Measurements from ENCODE around the gene ST14.

DNA sequence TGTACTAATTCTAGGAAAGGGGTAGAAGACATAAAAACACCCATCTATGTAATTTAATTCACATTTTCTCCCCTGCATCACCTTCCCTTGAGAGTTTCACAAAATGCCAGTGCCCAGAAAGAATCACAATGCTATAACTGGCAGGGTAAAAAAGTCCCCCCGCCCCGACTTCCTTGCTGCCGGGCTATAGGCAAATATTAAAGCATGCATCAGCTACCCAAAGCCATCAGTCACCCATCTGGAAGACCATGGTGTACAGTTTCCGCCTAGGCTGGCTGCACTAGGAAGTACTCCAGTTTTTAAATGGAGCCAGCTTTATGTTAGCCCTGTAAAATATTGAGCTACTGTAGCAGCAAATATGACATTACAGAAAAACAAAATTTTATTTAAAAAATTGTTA lies 67.8 kb downstream of the ST14 start:
- TF ChIP-seq, protein P1, sequence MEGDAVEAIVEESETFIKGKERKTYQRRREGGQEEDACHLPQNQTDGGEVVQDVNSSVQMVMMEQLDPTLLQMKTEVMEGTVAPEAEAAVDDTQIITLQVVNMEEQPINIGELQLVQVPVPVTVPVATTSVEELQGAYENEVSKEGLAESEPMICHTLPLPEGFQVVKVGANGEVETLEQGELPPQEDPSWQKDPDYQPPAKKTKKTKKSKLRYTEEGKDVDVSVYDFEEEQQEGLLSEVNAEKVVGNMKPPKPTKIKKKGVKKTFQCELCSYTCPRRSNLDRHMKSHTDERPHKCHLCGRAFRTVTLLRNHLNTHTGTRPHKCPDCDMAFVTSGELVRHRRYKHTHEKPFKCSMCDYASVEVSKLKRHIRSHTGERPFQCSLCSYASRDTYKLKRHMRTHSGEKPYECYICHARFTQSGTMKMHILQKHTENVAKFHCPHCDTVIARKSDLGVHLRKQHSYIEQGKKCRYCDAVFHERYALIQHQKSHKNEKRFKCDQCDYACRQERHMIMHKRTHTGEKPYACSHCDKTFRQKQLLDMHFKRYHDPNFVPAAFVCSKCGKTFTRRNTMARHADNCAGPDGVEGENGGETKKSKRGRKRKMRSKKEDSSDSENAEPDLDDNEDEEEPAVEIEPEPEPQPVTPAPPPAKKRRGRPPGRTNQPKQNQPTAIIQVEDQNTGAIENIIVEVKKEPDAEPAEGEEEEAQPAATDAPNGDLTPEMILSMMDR (IDR thresholded peaks at IDR 0.05) = no peak
- TF ChIP-seq POLR2A (IDR thresholded peaks at IDR 0.05) (no peak), POLR2AphosphoS5 (IDR thresholded peaks at IDR 0.05) (no peak), EP300 (IDR thresholded peaks at IDR 0.05) (no peak)
